ENCODE results near the gene MAPK8IP3. TPM values are rescaled to one million over a fixed set of nuclear protein-coding genes. Genes with fewer than 3 reads are reported as not detected.
"Not testable (repeated sequence)": the region's sequence is repeated elsewhere in the genome, so short reads cannot be mapped to it uniquely, and the experiment has no call there.

The MAPK8IP3 gene
- total RNA-seq, 3 donors from 2014 or later = 41.1 to 82.6 (median 71.6) TPM

GRCh38 chr16:1731073-1731472, 25.1 kb downstream of the MAPK8IP3 start:
- no peak for TF ChIP-seq CTCF (IDR thresholded peaks at IDR 0.05)
- TF ChIP-seq POLR2AphosphoS5 (IDR thresholded peaks at IDR 0.05) = no peak
- TF ChIP-seq POLR2A (IDR thresholded peaks at IDR 0.05) = no peak
- DNase-seq (ENCODE audit: low spot score in 2 of 2) = no peak
- no peak overlapping the region for H3K27ac ChIP-seq
- H3K27me3 ChIP-seq = no peaks in the 10 kb centered on the region
- H3K4me1 ChIP-seq = no peaks in the 10 kb centered on the region
- no peak overlapping the region for H3K4me3 ChIP-seq
- intact Hi-C loops (cut with DNase I; ENCODE audit: low total_unique reads) = no loop called here
- H3K36me3 ChIP-seq = no peaks in the 10 kb centered on the region
- H3K9me3 ChIP-seq = no peaks in the 10 kb centered on the region

- H3K36me3 ChIP-seq = no peaks in the 10 kb centered on the region
- intact Hi-C loops (cut with DNase I; ENCODE audit: low total_unique reads) = no loop called here
- H3K4me3 ChIP-seq = no peak overlapping the region
- H3K27me3 ChIP-seq = no peaks in the 10 kb centered on the region
- TF ChIP-seq CTCF (IDR thresholded peaks at IDR 0.05) (no peak), POLR2AphosphoS5 (IDR thresholded peaks at IDR 0.05) (no peak), POLR2A (IDR thresholded peaks at IDR 0.05) (no peak)
- H3K4me1 ChIP-seq = no peaks in the 10 kb centered on the region
- H3K9me3 ChIP-seq = no peaks in the 10 kb centered on the region
- no peak overlapping the region for H3K27ac ChIP-seq
- no peak for DNase-seq (ENCODE audit: low spot score in 2 of 2)
These were observed 25.6 kb downstream of the MAPK8IP3 start for GRCh38 chr16:1731603-1732002.

- intact Hi-C loops (cut with DNase I; ENCODE audit: low total_unique reads) = no loop called here
- no peaks in the 10 kb centered on the region for H3K36me3 ChIP-seq
- no peaks in the 10 kb centered on the region for H3K9me3 ChIP-seq
- no peaks in the 10 kb centered on the region for H3K27me3 ChIP-seq
- H3K4me1 ChIP-seq = no peaks in the 10 kb centered on the region
- H3K27ac ChIP-seq = no peak overlapping the region
- no peak for TF ChIP-seq POLR2A (IDR thresholded peaks at IDR 0.05)
- TF ChIP-seq POLR2AphosphoS5 (IDR thresholded peaks at IDR 0.05) = no peak
- no peak for TF ChIP-seq CTCF (IDR thresholded peaks at IDR 0.05)
- DNase-seq (ENCODE audit: low spot score in 2 of 2) = no peak
- no peak overlapping the region for H3K4me3 ChIP-seq
These were observed 26.1 kb downstream of the MAPK8IP3 start for GRCh38 chr16:1732071-1732470.

GRCh38 chr16:1732551-1732987, 26.6 kb downstream of the MAPK8IP3 start:
- H3K36me3 ChIP-seq, H3K9me3 ChIP-seq: not testable (repeated sequence)

GRCh38 chr16:1734123-1734522, 28.1 kb downstream of the MAPK8IP3 start:
- no peak for DNase-seq (ENCODE audit: low spot score in 2 of 2)
- H3K27ac ChIP-seq = no peak overlapping the region
- H3K9me3 ChIP-seq = no peaks in the 10 kb centered on the region
- no peaks in the 10 kb centered on the region for H3K27me3 ChIP-seq
- intact Hi-C loops (cut with DNase I; ENCODE audit: low total_unique reads) = no loop called here
- TF ChIP-seq POLR2AphosphoS5 (IDR thresholded peaks at IDR 0.05) (no peak), POLR2A (IDR thresholded peaks at IDR 0.05) (no peak), CTCF (IDR thresholded peaks at IDR 0.05) (no peak)
- H3K4me1 ChIP-seq = no peaks in the 10 kb centered on the region
- H3K36me3 ChIP-seq = no peaks in the 10 kb centered on the region
- no peak overlapping the region for H3K4me3 ChIP-seq

More at GRCh38 chr16:1732551-1732987, 26.6 kb downstream of the MAPK8IP3 start:
- DNase-seq (ENCODE audit: low spot score in 2 of 2) = peak in 1 of 2 donors; percentile 79
- H3K27me3 ChIP-seq; H3K27ac ChIP-seq; H3K4me3 ChIP-seq; intact Hi-C loops (cut with DNase I; ENCODE audit: low total_unique reads); H3K4me1 ChIP-seq: not testable (repeated sequence)

- intact Hi-C loops (cut with DNase I; ENCODE audit: low total_unique reads) = no loop called here
- TF ChIP-seq POLR2AphosphoS5 (IDR thresholded peaks at IDR 0.05) (no peak), CTCF (IDR thresholded peaks at IDR 0.05) (no peak), POLR2A (IDR thresholded peaks at IDR 0.05) (no peak)
These were observed 28.8 kb downstream of the MAPK8IP3 start for GRCh38 chr16:1734816-1735215.

More at GRCh38 chr16:1734816-1735215, 28.8 kb downstream of the MAPK8IP3 start:
- Histone ChIP-seq H3K27me3 (no peaks in the 10 kb centered on the region), H3K9me3 (no peaks in the 10 kb centered on the region), H3K4me1 (no peaks in the 10 kb centered on the region), H3K27ac (no peak overlapping the region), H3K4me3 (no peak overlapping the region), H3K36me3 (no peaks in the 10 kb centered on the region)
- DNase-seq (ENCODE audit: low spot score in 2 of 2) = no peak
